ENCODE measurements around the gene TMEM45A. TPM values are rescaled to one million over a fixed set of nuclear protein-coding genes. Genes with fewer than 3 reads are reported as not detected.

Gene TMEM45A
- total RNA-seq, 1 experiment from 2014 or later: 0.11 TPM

DNA sequence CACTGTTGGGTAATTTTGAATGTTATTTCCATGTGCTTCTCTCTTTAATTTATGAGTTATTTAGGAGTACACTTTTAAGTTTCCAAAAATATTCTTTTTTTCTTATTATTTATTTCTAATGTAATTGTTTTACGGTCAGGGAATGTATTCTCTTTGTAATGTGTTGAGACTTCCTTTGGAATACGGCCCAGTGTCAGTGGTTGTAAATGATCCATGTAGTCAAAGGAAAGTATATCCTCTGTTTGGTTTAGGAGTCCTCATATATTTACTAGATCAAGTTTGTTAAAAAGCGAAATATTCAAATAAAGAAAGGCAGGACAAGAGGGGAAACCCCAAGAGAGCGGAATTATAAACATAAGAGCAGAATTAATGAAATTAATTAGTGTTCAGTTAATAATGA lies 68.0 kb downstream of the TMEM45A start:
- Histone ChIP-seq H3K36me3 (ENCODE audit: insufficient read depth, low read length) (no peaks in the 10 kb centered on the region), H3K9me3 (ENCODE audit: low read length) (no peaks in the 10 kb centered on the region), H3K4me1 (ENCODE audit: low read length) (no peaks in the 10 kb centered on the region), H3K79me2 (ENCODE audit: low read length) (no peaks in the 10 kb centered on the region), H2AFZ (ENCODE audit: low read length) (no peak overlapping the region), H3K27ac (ENCODE audit: low read length) (no peak overlapping the region), H3K27me3 (ENCODE audit: low read length) (no peaks in the 10 kb centered on the region), H3K9me2 (replicated peaks; ENCODE audit: insufficient read depth, low read length) (no peaks in the 10 kb centered on the region), H3K4me3 (ENCODE audit: low read length) (no peak overlapping the region), H3K4me2 (ENCODE audit: low read depth, low read length, poor library complexity, severe bottlenecking) (no peak overlapping the region), H4K20me1 (ENCODE audit: insufficient read depth, low read depth, low read length) (no peaks in the 10 kb centered on the region), H3K9ac (ENCODE audit: low read length) (no peak overlapping the region)
- DNase-seq: no peak

DNA sequence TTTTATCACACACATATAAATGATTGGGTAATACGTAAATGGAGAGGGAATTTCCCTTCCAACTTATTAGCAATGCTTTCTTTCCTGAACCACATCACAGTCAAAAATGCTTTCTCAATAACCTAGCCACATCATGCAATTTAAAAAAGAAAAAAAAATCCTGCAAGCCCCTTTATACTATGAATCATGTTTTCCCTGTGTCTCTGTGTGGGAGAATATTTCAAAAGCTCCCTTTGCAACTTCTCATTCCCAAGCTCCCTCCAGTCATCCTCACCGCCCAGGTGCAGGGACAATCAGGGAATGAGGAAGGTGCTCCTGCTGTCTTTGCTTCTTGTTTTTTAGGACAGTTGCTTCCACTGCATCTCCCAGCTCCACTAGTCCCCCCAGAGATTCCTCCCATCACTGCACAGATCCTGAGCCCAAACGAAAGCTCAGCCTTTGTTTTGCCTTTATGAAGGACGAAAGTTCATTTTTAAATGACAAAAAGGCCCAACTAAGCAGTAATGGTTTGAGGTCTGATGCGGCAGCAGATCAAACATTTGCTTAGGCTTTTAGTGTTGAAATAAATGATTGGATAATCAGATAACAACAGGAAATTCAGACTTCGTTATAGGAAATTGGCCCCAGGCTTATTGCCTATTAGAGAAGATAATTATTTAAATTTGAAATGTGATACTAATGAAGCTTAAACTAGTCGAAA lies 69.2 kb downstream of the TMEM45A start:
- H3K9ac ChIP-seq (ENCODE audit: low read length): no peak overlapping the region
- H3K4me2 ChIP-seq (ENCODE audit: low read depth, low read length, poor library complexity, severe bottlenecking): no peak overlapping the region
- H3K4me3 ChIP-seq (ENCODE audit: low read length): no peak overlapping the region
- H3K9me3 ChIP-seq (ENCODE audit: low read length): no peaks in the 10 kb centered on the region
- no peaks in the 10 kb centered on the region for H3K4me1 ChIP-seq (ENCODE audit: low read length)
- no peaks in the 10 kb centered on the region for H3K27me3 ChIP-seq (ENCODE audit: low read length)
- H2AFZ ChIP-seq (ENCODE audit: low read length): no peak overlapping the region
- H4K20me1 ChIP-seq (ENCODE audit: insufficient read depth, low read depth, low read length): no peaks in the 10 kb centered on the region
- H3K79me2 ChIP-seq (ENCODE audit: low read length): no peaks in the 10 kb centered on the region
- H3K9me2 ChIP-seq (replicated peaks; ENCODE audit: insufficient read depth, low read length): no peaks in the 10 kb centered on the region
- DNase-seq: no peak
- H3K36me3 ChIP-seq (ENCODE audit: insufficient read depth, low read length): no peaks in the 10 kb centered on the region
- no peak overlapping the region for H3K27ac ChIP-seq (ENCODE audit: low read length)

DNA sequence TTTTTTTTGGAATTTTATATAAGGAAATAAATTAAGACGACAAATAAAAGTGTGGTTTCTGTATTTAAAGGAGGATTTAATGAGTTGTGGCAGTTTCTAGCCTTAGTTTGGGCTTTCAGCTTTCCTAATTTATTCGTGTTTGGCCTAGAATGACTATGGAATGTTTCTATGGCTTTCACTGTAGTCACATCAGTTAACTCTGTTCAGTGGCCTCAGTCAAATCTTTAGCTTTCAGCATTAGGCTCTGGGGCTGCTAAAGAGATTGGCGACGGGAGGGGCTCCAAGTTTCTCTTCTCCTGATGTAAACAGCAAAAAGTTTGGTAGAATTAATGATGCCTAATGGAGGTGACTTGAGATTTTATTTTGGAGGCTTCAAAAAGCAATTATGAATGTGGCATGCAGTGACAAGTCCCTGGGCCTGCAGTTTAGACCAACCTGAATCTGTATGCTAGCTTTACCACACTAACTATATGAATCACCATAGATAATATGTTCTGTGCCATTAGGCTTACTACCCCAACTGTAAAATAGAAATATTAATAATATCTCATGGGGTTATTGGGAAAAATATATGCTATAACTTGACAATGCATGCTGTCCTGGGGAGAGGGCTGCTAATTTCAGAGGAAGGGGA lies 69.9 kb downstream of the TMEM45A start:
- no peaks in the 10 kb centered on the region for H3K79me2 ChIP-seq (ENCODE audit: low read length)
- no peaks in the 10 kb centered on the region for H3K9me3 ChIP-seq (ENCODE audit: low read length)
- H3K4me3 ChIP-seq (ENCODE audit: low read length): no peak overlapping the region
- H3K36me3 ChIP-seq (ENCODE audit: insufficient read depth, low read length): no peaks in the 10 kb centered on the region
- H3K4me2 ChIP-seq (ENCODE audit: low read depth, low read length, poor library complexity, severe bottlenecking): no peak overlapping the region
- no peaks in the 10 kb centered on the region for H3K27me3 ChIP-seq (ENCODE audit: low read length)
- H4K20me1 ChIP-seq (ENCODE audit: insufficient read depth, low read depth, low read length): no peaks in the 10 kb centered on the region
- H3K9ac ChIP-seq (ENCODE audit: low read length): no peak overlapping the region
- no peak overlapping the region for H3K27ac ChIP-seq (ENCODE audit: low read length)
- H3K9me2 ChIP-seq (replicated peaks; ENCODE audit: insufficient read depth, low read length): no peaks in the 10 kb centered on the region
- no peak for DNase-seq
- H2AFZ ChIP-seq (ENCODE audit: low read length): no peak overlapping the region
- H3K4me1 ChIP-seq (ENCODE audit: low read length): no peaks in the 10 kb centered on the region

DNA sequence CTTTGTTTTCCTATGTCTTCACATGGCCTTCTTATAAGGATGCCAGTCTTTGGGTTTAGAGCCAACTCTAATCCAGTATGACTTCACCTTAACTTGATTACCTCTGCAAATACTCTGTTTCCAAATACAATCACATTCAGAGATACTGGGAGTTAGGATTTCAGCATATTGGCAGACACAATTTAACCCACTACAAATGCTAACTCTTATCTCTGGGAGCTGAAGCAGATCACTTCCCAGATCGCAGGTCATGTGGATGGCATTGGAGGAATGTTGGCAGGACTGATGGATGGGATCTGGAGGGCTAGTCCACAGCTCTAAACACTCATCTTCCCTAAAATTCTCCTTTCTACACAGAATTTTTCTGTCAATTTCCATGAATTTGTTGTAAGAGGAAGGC lies 70.8 kb downstream of the TMEM45A start:
- Histone ChIP-seq H3K9ac (ENCODE audit: low read length) (no peak overlapping the region), H3K27me3 (ENCODE audit: low read length) (no peaks in the 10 kb centered on the region), H3K9me2 (replicated peaks; ENCODE audit: insufficient read depth, low read length) (no peaks in the 10 kb centered on the region), H3K4me3 (ENCODE audit: low read length) (no peak overlapping the region), H2AFZ (ENCODE audit: low read length) (no peak overlapping the region), H3K27ac (ENCODE audit: low read length) (no peak overlapping the region), H3K4me1 (ENCODE audit: low read length) (no peaks in the 10 kb centered on the region), H3K36me3 (ENCODE audit: insufficient read depth, low read length) (no peaks in the 10 kb centered on the region), H3K79me2 (ENCODE audit: low read length) (no peaks in the 10 kb centered on the region), H4K20me1 (ENCODE audit: insufficient read depth, low read depth, low read length) (no peaks in the 10 kb centered on the region), H3K4me2 (ENCODE audit: low read depth, low read length, poor library complexity, severe bottlenecking) (no peak overlapping the region), H3K9me3 (ENCODE audit: low read length) (no peaks in the 10 kb centered on the region)
- DNase-seq: no peak

DNA sequence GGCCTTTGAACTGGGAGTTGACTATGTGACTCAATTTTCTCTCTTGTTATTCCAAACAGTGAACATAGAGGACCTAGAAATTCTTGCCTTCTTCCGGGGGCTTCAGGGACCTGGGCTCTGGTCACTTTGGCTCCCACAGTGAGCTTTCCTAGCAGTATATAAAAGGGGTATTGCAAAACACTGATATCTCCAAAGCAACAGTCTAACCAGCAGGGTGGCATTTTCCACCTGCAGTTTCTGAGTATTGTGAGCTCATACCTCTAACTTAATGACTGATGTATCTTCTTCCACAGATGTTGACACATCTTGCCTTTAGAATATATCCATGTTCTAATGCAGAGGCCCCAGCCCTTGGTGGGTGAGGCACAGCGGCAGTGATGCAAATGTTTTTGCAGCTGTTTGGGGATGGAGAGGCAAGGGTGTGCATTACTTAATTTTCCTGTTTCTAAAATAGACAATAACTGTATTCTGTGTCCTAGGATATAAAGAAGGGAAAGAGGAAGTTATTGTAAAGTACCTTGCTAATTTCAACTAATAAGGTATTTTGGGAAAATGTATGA lies 71.3 kb downstream of the TMEM45A start:
- Histone ChIP-seq H3K9me2 (replicated peaks; ENCODE audit: insufficient read depth, low read length) (no peaks in the 10 kb centered on the region), H3K27me3 (ENCODE audit: low read length) (no peaks in the 10 kb centered on the region), H3K4me1 (ENCODE audit: low read length) (no peaks in the 10 kb centered on the region), H3K9me3 (ENCODE audit: low read length) (no peaks in the 10 kb centered on the region), H3K4me2 (ENCODE audit: low read depth, low read length, poor library complexity, severe bottlenecking) (no peak overlapping the region), H3K27ac (ENCODE audit: low read length) (no peak overlapping the region), H4K20me1 (ENCODE audit: insufficient read depth, low read depth, low read length) (no peaks in the 10 kb centered on the region), H3K4me3 (ENCODE audit: low read length) (no peak overlapping the region), H3K79me2 (ENCODE audit: low read length) (no peaks in the 10 kb centered on the region), H3K9ac (ENCODE audit: low read length) (no peak overlapping the region), H2AFZ (ENCODE audit: low read length) (no peak overlapping the region), H3K36me3 (ENCODE audit: insufficient read depth, low read length) (no peaks in the 10 kb centered on the region)
- DNase-seq: no peak

DNA sequence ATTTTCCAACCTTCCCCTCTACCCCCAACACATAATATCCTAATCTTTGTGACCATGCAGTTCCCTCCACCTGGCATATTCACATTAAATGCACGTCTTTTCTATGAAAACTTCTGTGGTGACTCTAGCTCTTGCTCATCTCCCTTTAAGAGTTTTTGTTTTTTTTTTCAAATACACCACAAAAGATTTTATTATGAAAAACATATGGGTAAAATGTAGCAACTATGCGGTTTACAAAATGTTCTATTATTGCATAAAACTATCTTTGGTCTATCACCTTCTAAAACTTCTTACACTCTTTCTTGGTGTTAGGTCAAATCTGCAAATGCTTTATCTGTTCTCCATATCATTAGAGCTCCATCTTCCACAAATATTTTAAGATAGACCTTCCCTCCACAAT lies 78.4 kb downstream of the TMEM45A start:
- H4K20me1 ChIP-seq (ENCODE audit: insufficient read depth, low read depth, low read length): no peaks in the 10 kb centered on the region
- H3K36me3 ChIP-seq (ENCODE audit: insufficient read depth, low read length): no peaks in the 10 kb centered on the region
- H3K27ac ChIP-seq (ENCODE audit: low read length): no peak overlapping the region
- DNase-seq: no peak
- H2AFZ ChIP-seq (ENCODE audit: low read length): no peak overlapping the region
- no peaks in the 10 kb centered on the region for H3K9me3 ChIP-seq (ENCODE audit: low read length)
- H3K9me2 ChIP-seq (replicated peaks; ENCODE audit: insufficient read depth, low read length): no peaks in the 10 kb centered on the region
- H3K4me1 ChIP-seq (ENCODE audit: low read length): no peaks in the 10 kb centered on the region
- H3K27me3 ChIP-seq (ENCODE audit: low read length): no peaks in the 10 kb centered on the region
- H3K9ac ChIP-seq (ENCODE audit: low read length): no peak overlapping the region
- H3K4me2 ChIP-seq (ENCODE audit: low read depth, low read length, poor library complexity, severe bottlenecking): no peak overlapping the region
- H3K79me2 ChIP-seq (ENCODE audit: low read length): no peaks in the 10 kb centered on the region
- H3K4me3 ChIP-seq (ENCODE audit: low read length): no peak overlapping the region

DNA sequence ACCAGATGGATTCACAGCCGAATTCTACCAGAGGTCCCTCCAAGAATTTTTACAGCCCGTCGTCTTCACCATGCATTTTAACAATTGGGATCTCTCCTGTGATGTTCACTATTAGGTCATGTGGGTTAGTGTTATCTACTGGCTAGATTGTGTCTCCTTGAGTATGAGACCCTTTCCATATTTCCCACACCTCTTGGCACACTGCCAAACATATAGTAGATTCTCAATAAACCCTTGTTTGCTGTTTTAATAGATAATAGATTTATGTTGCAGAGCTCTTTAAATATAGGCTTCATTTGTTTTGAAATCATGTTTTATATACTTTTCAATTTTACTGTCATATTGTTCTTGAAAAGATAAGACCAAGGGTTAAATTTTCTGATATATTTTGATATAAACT lies 82.1 kb downstream of the TMEM45A start:
- H2AFZ ChIP-seq (ENCODE audit: low read length): no peak overlapping the region
- no peaks in the 10 kb centered on the region for H3K27me3 ChIP-seq (ENCODE audit: low read length)
- no peaks in the 10 kb centered on the region for H3K9me3 ChIP-seq (ENCODE audit: low read length)
- H3K9ac ChIP-seq (ENCODE audit: low read length): no peak overlapping the region
- no peaks in the 10 kb centered on the region for H3K9me2 ChIP-seq (replicated peaks; ENCODE audit: insufficient read depth, low read length)
- H3K27ac ChIP-seq (ENCODE audit: low read length): no peak overlapping the region
- H3K79me2 ChIP-seq (ENCODE audit: low read length): no peaks in the 10 kb centered on the region
- H4K20me1 ChIP-seq (ENCODE audit: insufficient read depth, low read depth, low read length): no peaks in the 10 kb centered on the region
- no peak for DNase-seq
- H3K4me3 ChIP-seq (ENCODE audit: low read length): no peak overlapping the region
- no peak overlapping the region for H3K4me2 ChIP-seq (ENCODE audit: low read depth, low read length, poor library complexity, severe bottlenecking)
- no peaks in the 10 kb centered on the region for H3K4me1 ChIP-seq (ENCODE audit: low read length)
- H3K36me3 ChIP-seq (ENCODE audit: insufficient read depth, low read length): no peaks in the 10 kb centered on the region

DNA sequence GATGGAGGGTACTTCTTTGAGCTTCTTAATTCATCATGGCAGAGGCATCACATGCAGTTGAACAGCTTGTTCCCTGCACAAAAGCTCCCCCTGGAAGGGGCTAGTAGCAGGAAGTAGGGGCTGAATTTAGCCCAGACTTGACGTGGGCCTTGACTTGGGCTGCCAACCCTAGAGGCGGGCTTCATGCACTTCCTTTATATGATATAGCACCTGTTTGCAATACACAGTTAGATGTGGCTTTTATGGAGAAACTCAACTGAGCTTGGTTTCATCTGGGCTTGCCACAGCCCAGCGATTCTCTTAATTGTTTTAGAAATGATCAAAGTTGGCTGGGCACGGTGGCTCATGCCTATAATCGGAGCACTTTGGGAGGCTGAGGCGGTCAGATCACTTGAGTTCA lies 83.3 kb downstream of the TMEM45A start:
- Histone ChIP-seq H3K4me2 (ENCODE audit: low read depth, low read length, poor library complexity, severe bottlenecking) (no peak overlapping the region), H3K79me2 (ENCODE audit: low read length) (no peaks in the 10 kb centered on the region), H3K27me3 (ENCODE audit: low read length) (no peaks in the 10 kb centered on the region), H2AFZ (ENCODE audit: low read length) (no peak overlapping the region), H3K36me3 (ENCODE audit: insufficient read depth, low read length) (no peaks in the 10 kb centered on the region), H3K9ac (ENCODE audit: low read length) (no peak overlapping the region), H3K27ac (ENCODE audit: low read length) (no peak overlapping the region), H3K4me1 (ENCODE audit: low read length) (no peaks in the 10 kb centered on the region), H4K20me1 (ENCODE audit: insufficient read depth, low read depth, low read length) (no peaks in the 10 kb centered on the region), H3K9me3 (ENCODE audit: low read length) (no peaks in the 10 kb centered on the region), H3K4me3 (ENCODE audit: low read length) (no peak overlapping the region), H3K9me2 (replicated peaks; ENCODE audit: insufficient read depth, low read length) (no peaks in the 10 kb centered on the region)
- no peak for DNase-seq

Measured in Karpas-422 (cell line).